ENCODE data around the gene CDAN1.
"Not testable (repeated sequence)": the region's sequence is repeated elsewhere in the genome, so short reads cannot be mapped to it uniquely, and the experiment has no call there.

The CDAN1 gene, protein sequence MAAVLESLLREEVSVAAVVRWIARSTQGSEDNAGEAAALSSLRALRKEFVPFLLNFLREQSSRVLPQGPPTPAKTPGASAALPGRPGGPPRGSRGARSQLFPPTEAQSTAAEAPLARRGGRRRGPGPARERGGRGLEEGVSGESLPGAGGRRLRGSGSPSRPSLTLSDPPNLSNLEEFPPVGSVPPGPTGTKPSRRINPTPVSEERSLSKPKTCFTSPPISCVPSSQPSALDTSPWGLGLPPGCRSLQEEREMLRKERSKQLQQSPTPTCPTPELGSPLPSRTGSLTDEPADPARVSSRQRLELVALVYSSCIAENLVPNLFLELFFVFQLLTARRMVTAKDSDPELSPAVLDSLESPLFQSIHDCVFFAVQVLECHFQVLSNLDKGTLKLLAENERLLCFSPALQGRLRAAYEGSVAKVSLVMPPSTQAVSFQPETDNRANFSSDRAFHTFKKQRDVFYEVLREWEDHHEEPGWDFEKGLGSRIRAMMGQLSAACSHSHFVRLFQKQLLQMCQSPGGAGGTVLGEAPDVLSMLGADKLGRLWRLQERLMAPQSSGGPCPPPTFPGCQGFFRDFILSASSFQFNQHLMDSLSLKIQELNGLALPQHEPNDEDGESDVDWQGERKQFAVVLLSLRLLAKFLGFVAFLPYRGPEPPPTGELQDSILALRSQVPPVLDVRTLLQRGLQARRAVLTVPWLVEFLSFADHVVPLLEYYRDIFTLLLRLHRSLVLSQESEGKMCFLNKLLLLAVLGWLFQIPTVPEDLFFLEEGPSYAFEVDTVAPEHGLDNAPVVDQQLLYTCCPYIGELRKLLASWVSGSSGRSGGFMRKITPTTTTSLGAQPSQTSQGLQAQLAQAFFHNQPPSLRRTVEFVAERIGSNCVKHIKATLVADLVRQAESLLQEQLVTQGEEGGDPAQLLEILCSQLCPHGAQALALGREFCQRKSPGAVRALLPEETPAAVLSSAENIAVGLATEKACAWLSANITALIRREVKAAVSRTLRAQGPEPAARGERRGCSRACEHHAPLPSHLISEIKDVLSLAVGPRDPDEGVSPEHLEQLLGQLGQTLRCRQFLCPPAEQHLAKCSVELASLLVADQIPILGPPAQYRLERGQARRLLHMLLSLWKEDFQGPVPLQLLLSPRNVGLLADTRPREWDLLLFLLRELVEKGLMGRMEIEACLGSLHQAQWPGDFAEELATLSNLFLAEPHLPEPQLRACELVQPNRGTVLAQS

GRCh38 chr15:42736793-42737528 is at the start of gene CDAN1:
Gene CDAN1 (minus strand): TSS chr15:42737128. CDS start chr15:42737102, 26 bp downstream.
- DNase-seq (ENCODE audit: low spot score) = peak; percentile 92

DNA sequence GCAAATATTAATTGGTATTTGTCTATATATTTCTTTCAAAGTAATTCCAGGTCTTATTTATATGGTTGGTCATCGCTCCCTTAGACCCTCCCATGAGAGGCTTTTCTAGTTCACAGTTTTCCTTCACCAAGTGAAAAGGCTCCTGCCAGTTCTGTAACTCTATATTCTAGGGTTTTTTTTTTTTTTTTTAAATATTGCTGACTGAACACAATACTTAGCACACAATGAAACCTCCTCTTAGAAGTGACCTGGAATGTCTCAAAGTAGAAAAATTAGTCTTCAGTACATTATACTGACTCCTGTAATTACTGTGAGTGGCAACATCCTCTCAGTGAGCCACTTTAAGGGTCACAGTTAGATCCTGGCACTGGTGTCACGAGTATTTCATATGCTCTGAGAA is 48.6 kb upstream of the CDAN1 start:
- DNase-seq (ENCODE audit: low spot score) = no peak

- no peak for DNase-seq (ENCODE audit: low spot score)
Measured at GRCh38 chr15:42784705-42785104, 47.8 kb upstream of the CDAN1 start.

- no peak for DNase-seq (ENCODE audit: low spot score)
Measured at GRCh38 chr15:42782716-42783115, 45.8 kb upstream of the CDAN1 start.

DNA sequence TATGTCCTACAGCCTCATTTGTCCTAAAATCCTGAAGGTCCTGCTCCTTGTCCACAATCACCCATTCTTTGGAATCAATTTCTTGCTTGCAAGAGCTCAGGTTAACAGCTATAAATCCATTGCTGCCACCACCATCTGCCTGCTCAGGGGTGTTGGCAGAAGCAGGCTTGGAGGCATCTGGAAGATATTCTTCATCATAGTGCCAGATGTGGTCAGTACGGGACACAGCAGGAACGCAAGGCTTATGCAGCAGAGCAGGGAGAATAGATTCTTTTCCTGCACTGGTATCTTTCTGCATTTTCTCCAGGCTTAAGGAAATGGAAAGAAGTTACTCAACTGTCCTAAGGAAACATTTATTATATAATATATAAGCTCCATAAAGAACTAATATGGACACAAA is 38.5 kb upstream of the CDAN1 start:
- no peak for DNase-seq (ENCODE audit: low spot score)

GRCh38 chr15:42772901-42773300 is 36.0 kb upstream of the CDAN1 start:
- DNase-seq (ENCODE audit: low spot score) = no peak

GRCh38 chr15:42772144-42772543 is 35.2 kb upstream of the CDAN1 start:
- no peak for DNase-seq (ENCODE audit: low spot score)

GRCh38 chr15:42766109-42766508 is 29.2 kb upstream of the CDAN1 start:
- not testable (repeated sequence) for DNase-seq (ENCODE audit: low spot score)

GRCh38 chr15:42764154-42764731 is 27.3 kb upstream of the CDAN1 start:
- DNase-seq (ENCODE audit: low spot score) = not testable (repeated sequence)

DNA sequence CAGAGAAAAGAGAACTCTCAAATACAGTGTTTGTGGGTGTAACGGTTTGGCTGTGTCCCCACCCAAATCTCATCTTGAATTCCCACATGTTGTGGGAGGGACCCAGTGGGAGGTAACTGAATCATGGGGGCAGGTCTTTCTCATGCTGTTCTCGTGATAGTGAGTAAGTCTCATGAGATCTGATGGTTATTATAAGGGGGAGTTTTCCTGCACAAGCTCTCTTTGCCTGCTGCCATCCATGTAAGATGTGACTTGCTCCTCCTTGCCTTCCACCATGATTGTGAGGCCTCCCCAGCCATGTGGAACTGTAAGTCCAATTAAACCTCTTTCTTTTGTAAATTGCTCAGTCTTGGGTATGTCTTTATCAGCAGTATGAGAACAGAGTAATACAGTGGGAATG is 24.9 kb upstream of the CDAN1 start:
- not testable (repeated sequence) for DNase-seq (ENCODE audit: low spot score)

- DNase-seq (ENCODE audit: low spot score) = no peak
Measured at GRCh38 chr15:42760759-42761158, 23.8 kb upstream of the CDAN1 start.

DNA sequence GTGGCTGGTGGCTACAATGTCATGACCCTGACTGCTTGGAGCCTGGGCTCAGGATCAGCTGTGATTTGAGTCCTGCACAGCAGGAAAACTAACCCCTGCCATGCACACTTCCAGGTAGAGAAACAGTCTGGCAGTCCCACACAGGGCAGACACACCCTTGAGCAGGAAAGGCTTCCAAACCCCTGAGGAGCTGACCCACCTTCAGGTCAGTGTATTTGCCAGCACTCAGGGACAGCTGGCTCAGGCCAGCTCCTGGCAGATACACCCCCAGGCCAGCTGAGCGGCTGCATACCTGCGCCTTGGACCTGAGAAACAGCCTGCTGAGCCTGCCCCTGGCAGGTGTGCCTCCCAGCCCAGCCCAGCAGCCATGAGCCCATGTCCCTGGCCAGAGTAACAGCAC is 22.2 kb upstream of the CDAN1 start:
- no peak for DNase-seq (ENCODE audit: low spot score)

DNA sequence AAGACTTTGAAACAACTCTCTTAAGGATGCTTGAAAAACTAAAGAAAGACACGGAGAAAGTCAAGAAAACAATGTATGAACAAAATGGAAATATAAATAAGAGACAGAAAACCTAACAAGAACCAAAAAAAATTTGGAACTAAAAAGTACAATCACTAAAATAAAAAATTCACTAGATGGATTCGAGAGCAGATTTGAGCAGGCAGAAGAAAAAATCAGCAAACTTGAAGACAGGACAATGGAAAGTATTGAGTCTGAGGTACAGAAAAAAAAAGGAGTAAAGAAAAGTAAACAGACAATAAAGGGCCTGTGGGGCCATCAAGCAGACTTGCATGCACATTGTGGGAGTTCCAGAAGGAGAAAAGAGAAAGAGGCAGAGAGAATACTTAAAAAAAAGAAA is 13.4 kb upstream of the CDAN1 start:
- DNase-seq (ENCODE audit: low spot score) = no peak

DNA sequence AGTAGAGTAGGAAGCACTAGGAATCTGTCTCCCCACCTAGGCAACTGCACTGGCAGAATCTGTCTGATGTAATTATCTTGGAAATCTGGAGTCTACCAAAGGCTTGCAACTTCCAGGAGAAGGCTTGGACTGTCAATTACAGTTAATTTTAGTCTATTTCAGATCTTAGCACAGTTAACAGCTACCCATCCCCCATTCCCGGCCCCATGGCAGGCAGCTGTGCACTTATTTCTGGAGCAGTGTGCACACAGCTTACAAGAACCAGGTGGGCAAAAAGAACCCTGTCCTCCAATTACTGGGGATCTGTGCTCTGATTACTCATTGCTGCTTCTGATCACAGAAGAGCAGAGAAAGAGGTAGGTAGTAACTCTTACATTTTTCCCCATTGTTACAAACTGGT is 12.3 kb upstream of the CDAN1 start:
- DNase-seq (ENCODE audit: low spot score) = no peak

DNA sequence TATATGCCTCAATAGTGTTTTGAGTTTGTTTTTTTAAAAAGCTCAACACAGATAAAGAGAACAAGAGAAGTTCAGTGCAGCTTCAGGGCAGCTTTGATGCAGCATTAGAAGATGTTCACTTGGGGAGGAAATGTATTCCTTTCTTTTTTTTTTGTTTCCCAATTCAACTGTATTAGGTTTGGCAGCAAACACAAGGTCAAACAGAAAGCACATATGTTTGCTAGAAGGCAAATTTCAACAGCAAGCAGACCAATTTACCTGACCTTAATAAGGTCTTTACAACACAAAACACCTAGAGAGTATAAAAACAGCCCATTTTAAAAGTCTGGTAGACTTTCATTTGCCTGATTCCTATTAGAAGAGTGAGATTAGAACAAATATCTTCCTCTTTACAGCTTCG is 7.3 kb upstream of the CDAN1 start:
- DNase-seq (ENCODE audit: low spot score) = no peak

- no peak for DNase-seq (ENCODE audit: low spot score)
Measured at GRCh38 chr15:42742149-42742548, 5.2 kb upstream of the CDAN1 start.

DNA sequence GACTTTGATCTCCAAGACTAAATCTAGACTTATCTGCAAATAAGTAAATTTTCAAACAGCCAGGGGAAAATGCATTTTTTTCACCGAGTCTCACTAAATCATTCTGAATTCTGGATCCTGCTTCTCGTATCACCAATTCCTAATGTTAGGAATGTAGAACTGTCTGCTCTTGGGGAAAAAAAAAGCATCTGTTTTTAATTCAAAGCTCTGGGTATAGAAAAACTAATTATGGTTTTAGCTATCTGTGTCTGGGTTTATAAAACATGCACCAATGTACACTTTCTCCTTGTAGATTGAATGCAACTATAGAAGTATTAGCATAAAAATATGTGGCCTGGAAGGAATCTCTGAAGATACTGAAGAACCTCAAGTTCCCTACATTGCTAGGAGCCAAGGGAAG is 4.8 kb upstream of the CDAN1 start:
- DNase-seq (ENCODE audit: low spot score) = no peak

GRCh38 chr15:42737529-42738328 is 801 bp upstream of the CDAN1 start:
- peak; percentile 24 for DNase-seq (ENCODE audit: low spot score)

GRCh38 chr15:42736178-42736792 is 643 bp downstream of the CDAN1 start:
- DNase-seq (ENCODE audit: low spot score) = no peak

Data from LoVo (cell line).